GM12864 (cell line): ENCODE data around the gene CAPNS1.

Experiments used
- DNase-seq: peaks from one replicate; pipeline ENCODE4 v3.0.0-alpha.2; 2011; ENCODE audit warnings: low read depth
- H3K4me3 ChIP-seq: 2 replicates; pipeline ENCODE4 v1.5.1; 2011; ENCODE audit warnings: mild to moderate bottlenecking, low read depth, low read length, control low read depth
- TF ChIP-seq, protein P1 (sequence below): IDR thresholded peaks from 2 replicates; pipeline ENCODE4 v1.5.1; 2011; ENCODE audit warnings: low read depth, mild to moderate bottlenecking, moderate library complexity, low read length, control low read depth, inconsistent platforms; ENCODE audit errors: missing control alignments

Gene CAPNS1

DNA sequence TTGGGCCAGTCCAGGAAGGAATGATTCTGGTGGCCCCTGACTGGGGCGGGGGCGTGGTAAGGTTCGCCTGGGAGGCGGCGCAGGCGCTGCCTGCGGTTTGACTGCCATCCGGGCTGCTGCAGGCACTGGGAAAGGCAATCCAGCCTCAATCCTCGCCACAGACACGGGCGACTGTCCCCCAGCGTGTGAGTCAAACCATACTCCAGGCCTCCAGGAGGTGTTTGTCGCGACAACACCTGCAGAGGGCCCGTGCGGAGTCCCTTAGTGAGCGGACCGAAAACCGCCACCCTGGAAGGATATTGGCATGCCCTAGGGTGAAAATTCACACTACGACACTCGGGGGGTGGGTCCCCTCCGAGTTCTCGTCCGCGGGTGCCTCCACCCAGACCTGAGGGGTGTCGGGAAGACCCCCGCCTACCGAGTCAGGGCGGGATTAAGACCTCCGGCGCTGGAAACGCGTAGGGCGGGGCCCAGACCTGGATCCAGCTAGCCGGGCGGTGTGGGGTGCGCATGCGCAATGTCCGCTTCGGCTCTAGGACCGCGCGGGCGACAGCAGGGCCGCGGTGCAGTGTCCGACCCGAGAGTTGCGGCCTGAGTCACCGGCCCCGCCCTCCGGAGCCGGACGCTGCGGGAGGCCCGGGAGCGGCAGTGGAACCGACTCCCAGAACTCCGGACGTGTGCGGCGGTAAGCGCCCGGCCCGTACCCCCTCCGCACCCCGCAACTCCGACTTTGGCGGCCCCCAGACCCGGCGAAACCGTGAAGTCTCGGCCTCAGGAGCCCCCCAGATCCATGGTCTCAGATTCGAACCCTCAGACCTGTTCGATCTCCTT is at the start of gene CAPNS1:
CAPNS1 (plus strand) TSS at position 594 of the 831 bp plus-strand sequence. CDS start 946 bp downstream, outside the sequence.
- peak within 1 kb of the TSS; percentile 87 for H3K4me3 ChIP-seq
- TF ChIP-seq, protein P1, sequence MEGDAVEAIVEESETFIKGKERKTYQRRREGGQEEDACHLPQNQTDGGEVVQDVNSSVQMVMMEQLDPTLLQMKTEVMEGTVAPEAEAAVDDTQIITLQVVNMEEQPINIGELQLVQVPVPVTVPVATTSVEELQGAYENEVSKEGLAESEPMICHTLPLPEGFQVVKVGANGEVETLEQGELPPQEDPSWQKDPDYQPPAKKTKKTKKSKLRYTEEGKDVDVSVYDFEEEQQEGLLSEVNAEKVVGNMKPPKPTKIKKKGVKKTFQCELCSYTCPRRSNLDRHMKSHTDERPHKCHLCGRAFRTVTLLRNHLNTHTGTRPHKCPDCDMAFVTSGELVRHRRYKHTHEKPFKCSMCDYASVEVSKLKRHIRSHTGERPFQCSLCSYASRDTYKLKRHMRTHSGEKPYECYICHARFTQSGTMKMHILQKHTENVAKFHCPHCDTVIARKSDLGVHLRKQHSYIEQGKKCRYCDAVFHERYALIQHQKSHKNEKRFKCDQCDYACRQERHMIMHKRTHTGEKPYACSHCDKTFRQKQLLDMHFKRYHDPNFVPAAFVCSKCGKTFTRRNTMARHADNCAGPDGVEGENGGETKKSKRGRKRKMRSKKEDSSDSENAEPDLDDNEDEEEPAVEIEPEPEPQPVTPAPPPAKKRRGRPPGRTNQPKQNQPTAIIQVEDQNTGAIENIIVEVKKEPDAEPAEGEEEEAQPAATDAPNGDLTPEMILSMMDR: peak; percentile 40
- DNase-seq: peak; percentile 84

DNA sequence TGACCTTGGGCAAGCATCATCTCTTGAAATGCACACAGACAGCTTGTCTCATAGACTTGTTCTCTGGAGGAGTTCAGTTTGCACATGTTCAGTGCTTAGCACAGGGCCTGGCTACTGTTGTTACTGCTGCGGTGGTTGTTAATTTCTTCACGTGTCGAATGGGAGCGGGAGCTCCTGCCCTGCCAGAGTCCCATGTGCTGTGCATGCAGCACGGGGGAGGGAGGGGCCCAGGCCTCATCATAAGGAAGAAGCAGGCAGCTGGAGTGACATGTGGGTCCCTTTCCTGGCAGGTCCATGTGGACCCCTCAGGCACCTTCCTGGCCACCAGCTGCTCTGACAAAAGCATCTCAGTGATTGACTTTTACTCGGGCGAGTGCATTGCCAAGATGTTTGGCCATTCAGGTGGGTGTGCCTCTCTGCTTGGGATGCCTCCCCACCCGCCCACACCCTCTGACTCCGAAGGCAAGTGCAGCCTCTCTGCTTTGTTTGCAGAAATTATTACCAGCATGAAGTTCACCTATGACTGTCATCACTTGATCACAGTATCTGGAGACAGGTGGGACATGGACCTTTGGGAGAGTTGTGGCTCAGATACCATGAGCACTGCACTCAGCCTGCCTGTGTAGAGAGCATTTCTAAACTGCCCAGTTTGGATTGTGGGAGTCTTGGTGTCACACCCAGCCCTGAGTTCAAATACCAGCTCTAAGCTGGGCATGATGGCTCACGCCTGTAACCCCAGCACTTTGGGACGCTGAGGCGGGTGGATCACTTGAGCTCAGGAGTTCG is 48.8 kb upstream of the CAPNS1 start:
- no peak for DNase-seq
- H3K4me3 ChIP-seq: no peak overlapping the region
- TF ChIP-seq, protein P1: no peak

DNA sequence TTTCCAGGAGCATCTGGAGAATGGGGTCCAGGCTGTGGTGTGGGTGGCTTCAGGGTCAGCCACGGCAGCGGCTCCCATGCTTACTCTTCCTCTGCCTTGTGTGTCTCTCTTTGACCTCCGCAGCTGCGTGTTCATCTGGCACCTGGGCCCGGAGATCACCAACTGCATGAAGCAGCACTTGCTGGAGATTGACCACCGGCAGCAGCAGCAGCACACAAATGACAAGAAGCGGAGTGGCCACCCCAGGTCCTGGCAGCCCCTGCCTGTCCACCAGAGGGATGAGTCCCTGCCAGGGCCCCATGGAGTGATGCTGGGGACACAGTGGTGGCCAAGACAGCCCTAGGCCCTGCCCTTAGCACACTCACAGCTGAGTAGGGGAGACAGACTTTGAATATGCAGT is 47.3 kb upstream of the CAPNS1 start:
- TF ChIP-seq, protein P1: no peak
- no peak for DNase-seq
- H3K4me3 ChIP-seq: no peak overlapping the region

DNA sequence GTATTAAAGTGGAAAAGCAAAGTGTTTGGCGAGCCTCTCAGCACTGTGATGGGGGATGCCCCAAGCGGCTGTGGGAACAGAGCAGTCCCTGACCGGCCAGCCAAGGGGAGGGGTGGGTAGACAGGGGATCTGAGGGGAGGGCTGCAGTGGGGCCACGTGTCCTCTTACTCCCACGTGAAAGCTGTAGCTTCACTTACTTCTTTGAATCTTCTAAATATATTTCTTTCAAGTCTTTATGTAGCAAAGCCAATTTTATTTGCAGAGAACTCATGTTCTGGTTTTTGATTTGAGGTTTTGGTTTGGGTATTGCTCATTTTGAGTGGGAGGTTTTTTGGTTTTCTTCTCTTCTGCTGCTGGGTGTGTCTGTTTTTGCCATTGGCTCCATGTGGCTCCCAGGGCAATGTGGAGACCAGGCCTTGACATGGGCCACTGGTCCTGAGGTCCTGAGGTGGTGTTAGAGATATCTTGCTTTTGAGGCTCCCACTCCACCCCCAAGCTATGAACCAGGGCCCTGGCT is 46.7 kb upstream of the CAPNS1 start:
- TF ChIP-seq, protein P1: no peak
- DNase-seq: no peak

DNA sequence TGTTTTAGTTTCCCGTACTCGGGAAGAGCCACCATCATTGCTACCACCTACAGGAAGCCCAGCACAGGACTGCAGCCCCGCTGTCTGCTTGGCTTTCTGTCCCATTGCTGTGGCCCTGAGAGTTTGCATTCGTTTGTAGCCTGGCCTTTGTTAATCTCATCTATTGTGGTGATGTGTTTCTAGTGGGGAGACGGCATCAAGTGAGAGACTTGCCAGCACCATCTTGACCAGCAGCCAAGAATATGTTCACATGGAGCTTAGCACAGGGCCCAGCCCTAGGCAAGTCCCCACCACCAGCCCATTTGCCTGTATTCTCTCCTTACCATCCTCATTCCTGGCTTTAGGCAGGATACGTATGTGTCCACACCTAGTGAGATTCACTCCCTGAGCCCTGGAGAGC is 46.2 kb upstream of the CAPNS1 start:
- H3K4me3 ChIP-seq: no peak overlapping the region
- TF ChIP-seq, protein P1: no peak
- no peak for DNase-seq

More for the DNA sequence above, 46.7 kb upstream of the CAPNS1 start:
- no peak overlapping the region for H3K4me3 ChIP-seq

DNA sequence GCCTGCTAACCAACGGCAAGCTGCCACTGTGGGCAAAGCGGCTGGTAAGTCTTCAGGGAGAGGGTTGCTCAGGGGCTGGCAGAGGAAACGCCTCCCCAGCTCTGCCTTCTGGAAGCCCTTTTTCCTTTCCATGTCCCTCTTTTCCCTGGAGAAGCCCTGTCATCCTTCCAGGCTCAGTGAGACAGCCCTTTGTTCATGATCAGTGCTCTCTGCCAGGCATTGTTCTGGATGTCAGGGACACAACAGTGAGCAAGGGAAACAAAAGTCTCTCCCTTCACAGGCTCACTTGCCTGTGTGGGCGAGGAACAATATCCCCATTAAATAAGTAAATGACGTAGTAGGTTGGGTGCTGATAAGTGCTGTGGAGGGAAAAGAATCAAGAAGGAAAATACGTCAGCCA is 42.8 kb upstream of the CAPNS1 start:
- TF ChIP-seq, protein P1: no peak
- DNase-seq: no peak
- no peak overlapping the region for H3K4me3 ChIP-seq
